ENCODE results near the gene TRABD2A.

- no peak for TF ChIP-seq POLR2A (IDR thresholded peaks at IDR 0.05)
- no peak for TF ChIP-seq CTCF (IDR thresholded peaks at IDR 0.05)
Observed at GRCh38 chr2:84797271-84797670, 83.6 kb downstream of the TRABD2A start.

Measured in breast epithelium (tissue), 3 donors.